Neural cell (in vitro differentiated cells): ENCODE measurements around the gene KLRC3. TPM values are rescaled to one million over a fixed set of nuclear protein-coding genes. Genes with fewer than 3 reads are reported as not detected.
"Not testable (repeated sequence)": the region's sequence is repeated elsewhere in the genome, so short reads cannot be mapped to it uniquely, and the experiment has no call there.

Experiments
- H2AFZ ChIP-seq: fragments of 200-600, 300-800 bp; sonication (generic), shearing (Covaris generic); 2 replicates; pipeline ENCODE4 v1.6.0; 2014; ENCODE audit warnings: low read depth, mild to moderate bottlenecking, antibody characterized with exemption, low read length, moderate library complexity
- H3F3A ChIP-seq: fragments of 200-600 bp; shearing (Covaris generic); 2 replicates; pipeline ENCODE4 v1.6.1; 2016; ENCODE audit warnings: mild to moderate bottlenecking, moderate library complexity, mixed read lengths, antibody characterized with exemption, low read length; ENCODE audit not compliant: insufficient read depth, poor library complexity, severe bottlenecking
- H3K27ac ChIP-seq: fragments of 200-600, 300-800 bp; sonication (generic), shearing (Covaris generic); 2 replicates; pipeline ENCODE4 v1.5.1; 2014; ENCODE audit warnings: mild to moderate bottlenecking, low read length, moderate library complexity
- H3K27me3 ChIP-seq: fragments of 300-800, 200-600 bp; sonication (generic), shearing (Covaris generic); 2 replicates; pipeline ENCODE4 v1.6.0; 2014; ENCODE audit warnings: mild to moderate bottlenecking, low read depth, low read length, moderate library complexity; ENCODE audit not compliant: insufficient read depth
- H3K36me3 ChIP-seq: fragments of 300-800, 200-600 bp; sonication (generic), shearing (Covaris generic); 2 replicates; pipeline ENCODE4 v1.5.1; 2014; ENCODE audit warnings: mild to moderate bottlenecking, antibody characterized with exemption, low read length, moderate library complexity; ENCODE audit not compliant: insufficient read depth
- H3K4me2 ChIP-seq: fragments of 300-800, 200-600 bp; sonication (generic), shearing (Covaris generic); 2 replicates; pipeline ENCODE4 v1.6.0; 2014; ENCODE audit warnings: mild to moderate bottlenecking, low read length
- H3K4me3 ChIP-seq: fragments of 300-800, 200-600 bp; sonication (generic), shearing (Covaris generic); 2 replicates; pipeline ENCODE4 v1.5.1; 2014; ENCODE audit warnings: mild to moderate bottlenecking, low read length, moderate library complexity
- H3K79me2 ChIP-seq: fragments of 200-600 bp; shearing (Covaris generic); replicated peaks from 2 replicates; pipeline ENCODE4 v1.6.0; 2014; ENCODE audit warnings: mild to moderate bottlenecking, low read length, moderate library complexity; ENCODE audit not compliant: insufficient read depth
- H3K9ac ChIP-seq: fragments of 300-800, 200-600 bp; sonication (generic), shearing (Covaris generic); 2 replicates; pipeline ENCODE4 v1.6.1; 2016; ENCODE audit warnings: mild to moderate bottlenecking, low read length, mixed read lengths
- H3K9me2 ChIP-seq: fragments of 200-600 bp; shearing (Covaris generic); 2 replicates; pipeline ENCODE4 v1.6.1; 2016; ENCODE audit warnings: mild to moderate bottlenecking, low read length, mixed read lengths; ENCODE audit not compliant: insufficient read depth
- H3K9me3 ChIP-seq: fragments of 200-600, 300-800 bp; sonication (generic), shearing (Covaris generic); 2 replicates; pipeline ENCODE4 v1.6.1; 2016; ENCODE audit warnings: mild to moderate bottlenecking, mixed run types, low read length, moderate library complexity, mixed read lengths
- H4K20me1 ChIP-seq: fragments of 200-600 bp; shearing (Covaris generic); 2 replicates; pipeline ENCODE4 v1.6.1; 2016; ENCODE audit warnings: mild to moderate bottlenecking, mixed run types; ENCODE audit not compliant: insufficient read depth
- EP300 ChIP-seq: fragments of 450-650 bp; conservative IDR thresholded peaks from 2 replicates; pipeline ENCODE4 v1.6.1; 2014; ENCODE audit warnings: antibody characterized with exemption, mild to moderate bottlenecking, moderate library complexity; ENCODE audit not compliant: poor library complexity, severe bottlenecking
- EZH2 ChIP-seq: fragments of 200-600, 300-800 bp; shearing (Covaris generic), sonication (generic); IDR thresholded peaks from 2 replicates; pipeline ENCODE4 v1.6.1; 2014; ENCODE audit warnings: antibody characterized with exemption, low read length, borderline replicate concordance, mild to moderate bottlenecking; ENCODE audit not compliant: insufficient read depth, poor library complexity, severe bottlenecking
- MXI1 ChIP-seq: fragments of 450-650 bp; conservative IDR thresholded peaks from 2 replicates; pipeline ENCODE4 v1.6.1; 2014; ENCODE audit warnings: antibody characterized with exemption, mild to moderate bottlenecking; ENCODE audit not compliant: poor library complexity, severe bottlenecking
- POLR2AphosphoS5 ChIP-seq: IDR thresholded peaks from 2 replicates; pipeline ENCODE4 v1.6.1; 2012
- RAD21 ChIP-seq: fragments of 450-650 bp; conservative IDR thresholded peaks from 2 replicates; pipeline ENCODE4 v1.6.1; 2014; ENCODE audit warnings: antibody characterized with exemption, mild to moderate bottlenecking, moderate library complexity
- SMC3 ChIP-seq: fragments of 450-650 bp; conservative IDR thresholded peaks from 2 replicates; pipeline ENCODE4 v1.6.1; 2014; ENCODE audit warnings: antibody characterized with exemption, mild to moderate bottlenecking, moderate library complexity; ENCODE audit not compliant: poor library complexity
- TAF1 ChIP-seq: IDR thresholded peaks from 2 replicates; pipeline ENCODE4 v1.6.1; 2012; ENCODE audit warnings: low read depth
- polyA minus RNA-seq: library from RNA; depleted of rRNA, polyadenylated mRNA; stranded (reverse); fragments of >200 nt; gene quantifications from 2 replicates; pipeline ENCODE4 v1.2.3, GENCODE V29; 2014
- polyA plus RNA-seq: library from polyadenylated mRNA; depleted of rRNA; stranded (reverse); fragments of >200 nt; gene quantifications from 2 replicates; pipeline ENCODE4 v1.2.3, GENCODE V29; 2014
- TF ChIP-seq, protein P1 (sequence below): fragments of 450-650 bp; IDR thresholded peaks from 2 replicates; pipeline ENCODE4 v1.5.1; 2014; ENCODE audit warnings: antibody characterized with exemption, mild to moderate bottlenecking, moderate library complexity; ENCODE audit not compliant: poor library complexity, severe bottlenecking
- TF ChIP-seq, protein P2 (sequence below): IDR thresholded peaks from 2 replicates; pipeline ENCODE4 v1.6.1; 2012; ENCODE audit warnings: borderline replicate concordance

Gene KLRC3
- polyA plus RNA-seq = 3.4 and 3.7 TPM in 2 replicates
- 8.3 and 9.0 TPM in 2 replicates for polyA minus RNA-seq

DNA sequence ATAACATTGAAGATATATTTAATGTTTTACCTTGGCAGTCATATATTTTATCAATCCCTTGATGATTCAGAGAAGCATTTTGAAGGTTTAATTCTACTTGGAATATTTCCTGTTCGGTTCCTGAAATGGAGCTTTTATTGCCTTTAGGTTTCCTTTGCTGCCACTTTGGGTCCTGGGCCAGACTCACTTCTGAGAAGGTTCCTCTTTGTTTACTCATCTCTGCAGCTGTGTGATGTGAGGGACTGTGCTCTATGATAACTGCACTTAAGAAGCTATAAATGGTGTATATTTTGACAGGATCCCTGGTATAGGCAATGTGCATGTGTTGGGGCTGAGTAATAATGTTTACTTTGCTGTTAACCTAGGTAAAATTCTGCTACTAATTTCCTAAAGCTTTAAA is at the start of gene KLRC3:
KLRC3 (minus strand) TSS at position 262 of the 400 bp plus-strand sequence; CDS start at position 217, 45 bp downstream.
- H3F3A ChIP-seq, H3K27me3 ChIP-seq, H4K20me1 ChIP-seq, H3K79me2 ChIP-seq, H3K4me2 ChIP-seq, H3K27ac ChIP-seq, H2AFZ ChIP-seq, H3K36me3 ChIP-seq, H3K9me2 ChIP-seq, H3K9me3 ChIP-seq: not testable (repeated sequence)
- Histone ChIP-seq H3K9ac (peak within 1 kb of the TSS; percentile 23), H3K4me3 (peak within 1 kb of the TSS; percentile 56)

DNA sequence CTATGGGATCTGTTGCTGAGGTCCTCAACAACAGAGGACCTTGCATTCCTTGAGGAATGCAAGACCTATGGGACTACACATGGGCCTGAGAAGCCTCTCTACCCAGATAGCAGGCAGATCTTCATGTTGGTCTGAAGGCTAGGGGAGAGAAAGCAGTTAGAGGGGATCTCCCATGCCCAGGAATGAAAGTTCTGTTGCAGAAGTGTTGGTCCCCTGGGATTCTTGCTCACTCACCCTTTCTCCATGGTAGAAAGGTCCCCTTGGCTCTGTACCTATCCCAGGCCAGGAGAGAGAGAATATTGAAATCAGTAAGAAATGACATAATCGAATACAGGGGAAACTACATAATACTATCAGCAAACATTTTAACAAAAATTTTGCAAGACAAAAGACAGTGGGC is 49.3 kb upstream of the KLRC3 start:
- H2AFZ ChIP-seq = no peak overlapping the region
- H3K4me3 ChIP-seq = no peak overlapping the region
- no peak for TF ChIP-seq SMC3
- no peak for TF ChIP-seq TAF1
- no peak for TF ChIP-seq RAD21
- TF ChIP-seq, protein P1, sequence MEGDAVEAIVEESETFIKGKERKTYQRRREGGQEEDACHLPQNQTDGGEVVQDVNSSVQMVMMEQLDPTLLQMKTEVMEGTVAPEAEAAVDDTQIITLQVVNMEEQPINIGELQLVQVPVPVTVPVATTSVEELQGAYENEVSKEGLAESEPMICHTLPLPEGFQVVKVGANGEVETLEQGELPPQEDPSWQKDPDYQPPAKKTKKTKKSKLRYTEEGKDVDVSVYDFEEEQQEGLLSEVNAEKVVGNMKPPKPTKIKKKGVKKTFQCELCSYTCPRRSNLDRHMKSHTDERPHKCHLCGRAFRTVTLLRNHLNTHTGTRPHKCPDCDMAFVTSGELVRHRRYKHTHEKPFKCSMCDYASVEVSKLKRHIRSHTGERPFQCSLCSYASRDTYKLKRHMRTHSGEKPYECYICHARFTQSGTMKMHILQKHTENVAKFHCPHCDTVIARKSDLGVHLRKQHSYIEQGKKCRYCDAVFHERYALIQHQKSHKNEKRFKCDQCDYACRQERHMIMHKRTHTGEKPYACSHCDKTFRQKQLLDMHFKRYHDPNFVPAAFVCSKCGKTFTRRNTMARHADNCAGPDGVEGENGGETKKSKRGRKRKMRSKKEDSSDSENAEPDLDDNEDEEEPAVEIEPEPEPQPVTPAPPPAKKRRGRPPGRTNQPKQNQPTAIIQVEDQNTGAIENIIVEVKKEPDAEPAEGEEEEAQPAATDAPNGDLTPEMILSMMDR = no peak
- no peak for TF ChIP-seq POLR2AphosphoS5
- TF ChIP-seq, protein P2, sequence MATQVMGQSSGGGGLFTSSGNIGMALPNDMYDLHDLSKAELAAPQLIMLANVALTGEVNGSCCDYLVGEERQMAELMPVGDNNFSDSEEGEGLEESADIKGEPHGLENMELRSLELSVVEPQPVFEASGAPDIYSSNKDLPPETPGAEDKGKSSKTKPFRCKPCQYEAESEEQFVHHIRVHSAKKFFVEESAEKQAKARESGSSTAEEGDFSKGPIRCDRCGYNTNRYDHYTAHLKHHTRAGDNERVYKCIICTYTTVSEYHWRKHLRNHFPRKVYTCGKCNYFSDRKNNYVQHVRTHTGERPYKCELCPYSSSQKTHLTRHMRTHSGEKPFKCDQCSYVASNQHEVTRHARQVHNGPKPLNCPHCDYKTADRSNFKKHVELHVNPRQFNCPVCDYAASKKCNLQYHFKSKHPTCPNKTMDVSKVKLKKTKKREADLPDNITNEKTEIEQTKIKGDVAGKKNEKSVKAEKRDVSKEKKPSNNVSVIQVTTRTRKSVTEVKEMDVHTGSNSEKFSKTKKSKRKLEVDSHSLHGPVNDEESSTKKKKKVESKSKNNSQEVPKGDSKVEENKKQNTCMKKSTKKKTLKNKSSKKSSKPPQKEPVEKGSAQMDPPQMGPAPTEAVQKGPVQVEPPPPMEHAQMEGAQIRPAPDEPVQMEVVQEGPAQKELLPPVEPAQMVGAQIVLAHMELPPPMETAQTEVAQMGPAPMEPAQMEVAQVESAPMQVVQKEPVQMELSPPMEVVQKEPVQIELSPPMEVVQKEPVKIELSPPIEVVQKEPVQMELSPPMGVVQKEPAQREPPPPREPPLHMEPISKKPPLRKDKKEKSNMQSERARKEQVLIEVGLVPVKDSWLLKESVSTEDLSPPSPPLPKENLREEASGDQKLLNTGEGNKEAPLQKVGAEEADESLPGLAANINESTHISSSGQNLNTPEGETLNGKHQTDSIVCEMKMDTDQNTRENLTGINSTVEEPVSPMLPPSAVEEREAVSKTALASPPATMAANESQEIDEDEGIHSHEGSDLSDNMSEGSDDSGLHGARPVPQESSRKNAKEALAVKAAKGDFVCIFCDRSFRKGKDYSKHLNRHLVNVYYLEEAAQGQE = no peak
- TF ChIP-seq MXI1 = no peak
- no peak for TF ChIP-seq EZH2
- TF ChIP-seq EP300 = no peak
- no peak overlapping the region for H3K27ac ChIP-seq
- H3K27me3 ChIP-seq = no peaks in the 10 kb centered on the region
- no peaks in the 10 kb centered on the region for H3K9me2 ChIP-seq
- no peaks in the 10 kb centered on the region for H3K79me2 ChIP-seq
- no peaks in the 10 kb centered on the region for H3K9me3 ChIP-seq
- no peaks in the 10 kb centered on the region for H4K20me1 ChIP-seq
- no peaks in the 10 kb centered on the region for H3K36me3 ChIP-seq
- H3K9ac ChIP-seq = no peak overlapping the region
- no peak overlapping the region for H3K4me2 ChIP-seq
- H3F3A ChIP-seq = no peaks in the 10 kb centered on the region

DNA sequence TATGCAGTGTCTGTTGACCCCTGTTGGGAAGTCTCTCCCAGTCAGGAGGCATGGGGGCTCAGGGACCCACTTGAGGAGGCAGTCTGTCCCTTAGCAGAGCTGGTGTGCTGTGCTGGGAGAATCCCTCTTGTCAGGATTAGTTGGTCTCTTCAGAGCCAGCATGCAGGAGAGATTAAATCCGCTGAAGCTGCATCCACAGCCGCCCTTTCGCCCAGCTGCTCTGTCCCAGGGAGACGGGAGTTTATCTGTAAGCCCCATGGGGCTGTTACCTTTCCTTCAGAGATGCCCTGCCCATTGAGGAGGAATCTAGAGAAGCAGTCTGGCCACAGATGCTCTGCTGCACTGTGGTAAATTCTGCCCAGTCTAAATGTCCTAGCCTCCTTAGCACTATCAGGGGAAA is 45.9 kb upstream of the KLRC3 start:
- Histone ChIP-seq H3K27ac (no peak overlapping the region), H3F3A (no peaks in the 10 kb centered on the region), H3K79me2 (no peaks in the 10 kb centered on the region), H4K20me1 (no peaks in the 10 kb centered on the region), H3K27me3 (no peaks in the 10 kb centered on the region), H3K4me3 (no peak overlapping the region), H3K9me3 (no peaks in the 10 kb centered on the region), H3K36me3 (no peaks in the 10 kb centered on the region), H2AFZ (no peak overlapping the region), H3K9ac (no peak overlapping the region), H3K4me2 (no peak overlapping the region), H3K9me2 (no peaks in the 10 kb centered on the region)
- no peak for TF ChIP-seq EZH2
- TF ChIP-seq MXI1 = no peak
- no peak for TF ChIP-seq TAF1
- TF ChIP-seq, protein P1 = no peak
- TF ChIP-seq SMC3 = no peak
- TF ChIP-seq, protein P2 = no peak
- TF ChIP-seq POLR2AphosphoS5 = no peak
- no peak for TF ChIP-seq RAD21
- no peak for TF ChIP-seq EP300
